OCI-LY7 (cell line): ENCODE results near the gene DENND4A. TPM values are rescaled to one million over a fixed set of nuclear protein-coding genes. Genes with fewer than 3 reads are reported as not detected.

Source experiments
- Bru-seq: library from RNA; stranded (reverse); fragments of 400-500 nt; gene quantifications from one replicate; lab custom pipeline; 2021; lab: Mats Ljungman, UMichigan
- BruChase-seq, 2 experiments: library from RNA; stranded (reverse); fragments of 400-500 nt; gene quantifications; one replicate each; lab custom pipeline; 2021; lab: Mats Ljungman, UMichigan
- BruUV-seq: library from RNA; stranded (reverse); fragments of 400-500 nt; replicated peaks from 2 replicates; lab custom pipeline; 2021; lab: Mats Ljungman, UMichigan
- CTCF ChIA-PET: fragments of 300-600 bp; sonication (Branson Sonifier 250); formaldehyde crosslinking; loops from one replicate; lab custom pipeline; 2022; ENCODE audit warnings: antibody characterized with exemption; ENCODE audit not compliant: unreplicated experiment; lab: Charles Lee
- POLR2A ChIA-PET: fragments of 300-600 bp; sonication (Branson Sonifier 250); formaldehyde crosslinking; loops from one replicate; lab custom pipeline; 2022; ENCODE audit warnings: antibody characterized with exemption; lab: Charles Lee
- DNase-seq: peaks from one replicate; pipeline ENCODE4 v3.0.0-alpha.2; 2015; ENCODE audit warnings: low spot score
- H2AFZ ChIP-seq: fragments of 200-600 bp; sonication (generic), shearing (Covaris generic); 2 replicates; pipeline ENCODE4 v1.6.1; 2014; ENCODE audit warnings: mild to moderate bottlenecking, antibody characterized with exemption, low read length, moderate library complexity
- H3K27ac ChIP-seq: fragments of 200-600 bp; sonication (generic); 2 replicates; pipeline ENCODE4 v1.5.1; 2014; ENCODE audit warnings: mixed run types, low read depth, mild to moderate bottlenecking, moderate library complexity, low read length, inconsistent platforms; ENCODE audit not compliant: poor library complexity, severe bottlenecking
- H3K36me3 ChIP-seq: fragments of 200-600 bp; sonication (generic); 2 replicates; pipeline ENCODE4 v1.6.1; 2014; ENCODE audit warnings: mild to moderate bottlenecking, antibody characterized with exemption, low read length, moderate library complexity, mixed read lengths; ENCODE audit not compliant: insufficient read depth
- H3K4me1 ChIP-seq: fragments of 200-600 bp; sonication (generic); 2 replicates; pipeline ENCODE4 v1.5.1; 2014; ENCODE audit warnings: mild to moderate bottlenecking, low read length; ENCODE audit not compliant: insufficient read depth, poor library complexity, severe bottlenecking
- H3K4me2 ChIP-seq: fragments of 200-600 bp; sonication (generic); 2 replicates; pipeline ENCODE4 v1.6.1; 2014; ENCODE audit warnings: mild to moderate bottlenecking, low read length
- H3K4me3 ChIP-seq: fragments of 200-600 bp; sonication (generic); 2 replicates; pipeline ENCODE4 v1.5.1; 2014; ENCODE audit warnings: mild to moderate bottlenecking, low read depth, low read length; ENCODE audit not compliant: poor library complexity, severe bottlenecking
- H3K79me2 ChIP-seq: fragments of 200-600 bp; sonication (generic); 2 replicates; pipeline ENCODE4 v1.6.1; 2016; ENCODE audit warnings: low read depth, mild to moderate bottlenecking, low read length, moderate library complexity, mixed read lengths; ENCODE audit not compliant: insufficient read depth
- H3K9me2 ChIP-seq: fragments of 200-600 bp; sonication (generic); 2 replicates; pipeline ENCODE4 v1.6.1; 2016; ENCODE audit warnings: mild to moderate bottlenecking, low read length, mixed read lengths; ENCODE audit not compliant: insufficient read depth
- H3K9me3 ChIP-seq: fragments of 200-600 bp; sonication (generic); 2 replicates; pipeline ENCODE4 v1.6.1; 2014; ENCODE audit warnings: mild to moderate bottlenecking, mixed run types, low read length, mixed read lengths
- H4K20me1 ChIP-seq: fragments of 200-600 bp; sonication (generic); 2 replicates; pipeline ENCODE4 v1.6.1; 2014; ENCODE audit warnings: mild to moderate bottlenecking, antibody characterized with exemption, low read length, moderate library complexity, mixed read lengths; ENCODE audit not compliant: insufficient read depth
- EZH2phosphoT487 ChIP-seq: fragments of 200-600 bp; sonication (generic); IDR thresholded peaks from 2 replicates; pipeline ENCODE4 v1.6.1; 2018; ENCODE audit warnings: low read depth, borderline replicate concordance, mild to moderate bottlenecking, mixed run types, antibody characterized with exemption, low read length, moderate library complexity, mixed read lengths
- intact Hi-C: fragments of 100-400 bp; cut with micrococcal nuclease; formaldehyde crosslinking; loops from one replicate; pipeline ENCODE4 v1.10.0; 2022; ENCODE audit not compliant: unreplicated experiment
- long read RNA-seq: library from polyadenylated mRNA; stranded (forward); transcript quantifications from one replicate; pipeline ENCODE4 v2.0.0, GENCODE V29; 2022
- total RNA-seq, 2 experiments: library from RNA; depleted of rRNA in 1 of 2; stranded (reverse); fragments of >200 nt in 1 of 2; shearing (Covaris generic) in 1 of 2; gene quantifications; 2 replicates each; pipeline ENCODE4 v1.2.3, GENCODE V29; 2014 to 2022
- TF ChIP-seq, protein P1 (sequence below): fragments of 200-600 bp; sonication (generic); conservative IDR thresholded peaks from 2 replicates; pipeline ENCODE4 v1.5.1; 2014; ENCODE audit warnings: mild to moderate bottlenecking, antibody characterized with exemption, low read length, moderate library complexity, mixed read lengths

DENND4A gene
- total RNA-seq (2014; rRNA removed; shearing (Covaris generic)) (42.7 and 47.9 TPM in 2 replicates), total RNA-seq (2022) (86.5 and 96.3 TPM in 2 replicates), Bru-seq, nascent RNA (percentile 94 among the genes with signal in this experiment), BruChase-seq, experiment 1, labeled RNA remaining after a 6-hour chase (percentile 92 among the genes with signal in this experiment), BruChase-seq, experiment 2, labeled RNA remaining after a 2-hour chase (percentile 94 among the genes with signal in this experiment)
- long read RNA-seq, full-length matches to known transcripts: 5 of 41 reads
- long read RNA-seq, partial matches to known transcripts: 7 of 41 reads
- long read RNA-seq, other reads (novel, unspliced or antisense): 29 of 41 reads

- POLR2A ChIA-PET: interaction anchor here (0.6 to 3.2 kb wide), 15 partner anchors 9 to 1465 kb away, joined by 3 to 18 read pairs (median 4); no protein-coding TSS in a partner anchor
Measured at GRCh38 chr15:65792138-65792987, at the start of gene DENND4A. TSS of gene DENND4A (minus strand) at chr15:65792293. CDS start at chr15:65756450, 35,843 bp downstream.

DNA sequence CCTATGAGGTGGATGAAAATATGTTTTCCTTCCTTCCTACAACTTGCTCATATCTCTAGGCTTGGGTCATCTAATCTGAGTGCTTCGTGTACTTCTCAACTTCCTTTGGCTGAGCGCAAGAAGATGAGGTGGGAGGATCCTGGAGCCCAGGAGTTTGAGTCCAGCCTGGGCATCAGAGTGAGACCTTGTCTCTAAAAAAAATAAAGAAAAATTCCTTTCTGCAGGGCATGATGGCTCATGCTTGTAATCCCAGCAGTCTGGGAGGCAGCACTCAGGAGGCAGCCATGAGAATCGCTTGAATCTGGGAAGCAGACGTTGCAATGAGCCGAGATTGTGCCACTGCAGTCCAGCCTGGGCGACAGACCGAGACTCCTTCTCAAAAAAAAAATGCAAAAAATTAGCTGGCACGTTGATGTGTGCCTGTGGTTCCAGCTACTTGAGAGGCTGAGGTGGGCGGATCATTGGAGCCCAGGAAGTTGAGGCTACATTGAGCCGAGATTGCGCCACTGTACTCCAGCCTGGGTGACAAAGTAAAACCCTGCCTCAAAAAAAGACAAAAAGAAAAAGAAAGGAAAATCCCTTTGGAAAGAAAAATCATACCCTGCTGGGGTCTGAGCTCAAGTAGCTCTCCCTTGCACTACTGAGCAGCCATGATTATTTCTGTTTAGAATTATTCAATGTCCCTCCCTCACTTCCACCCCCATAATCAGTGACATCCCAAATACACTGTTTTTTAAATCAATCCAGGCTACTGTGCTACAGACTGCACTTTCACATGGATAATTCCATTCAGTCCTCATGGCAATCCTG lies 49.2 kb upstream of the DENND4A start:
- intact Hi-C loops: no loop called here
- H3K36me3 ChIP-seq: no peaks in the 10 kb centered on the region
- H3K27ac ChIP-seq: no peak overlapping the region
- H3K9me3 ChIP-seq: no peaks in the 10 kb centered on the region
- BruUV-seq: no TSS peak
- POLR2A ChIA-PET: interaction anchor here (0.7 to 1.6 kb wide), 2 partner anchors 28 to 261 kb away, joined by 3 read pairs; partner anchors contain the start of gene RAB11A
- H3K4me1 ChIP-seq: no peaks in the 10 kb centered on the region
- H3K4me2 ChIP-seq: no peak overlapping the region
- DNase-seq: no peak
- CTCF ChIA-PET: no interaction called here
- H2AFZ ChIP-seq: no peak overlapping the region
- H4K20me1 ChIP-seq: no peaks in the 10 kb centered on the region
- no peaks in the 10 kb centered on the region for H3K9me2 ChIP-seq
- H3K4me3 ChIP-seq: no peak overlapping the region
- H3K79me2 ChIP-seq: no peaks in the 10 kb centered on the region
- no peak for TF ChIP-seq EZH2phosphoT487
- TF ChIP-seq, protein P1, sequence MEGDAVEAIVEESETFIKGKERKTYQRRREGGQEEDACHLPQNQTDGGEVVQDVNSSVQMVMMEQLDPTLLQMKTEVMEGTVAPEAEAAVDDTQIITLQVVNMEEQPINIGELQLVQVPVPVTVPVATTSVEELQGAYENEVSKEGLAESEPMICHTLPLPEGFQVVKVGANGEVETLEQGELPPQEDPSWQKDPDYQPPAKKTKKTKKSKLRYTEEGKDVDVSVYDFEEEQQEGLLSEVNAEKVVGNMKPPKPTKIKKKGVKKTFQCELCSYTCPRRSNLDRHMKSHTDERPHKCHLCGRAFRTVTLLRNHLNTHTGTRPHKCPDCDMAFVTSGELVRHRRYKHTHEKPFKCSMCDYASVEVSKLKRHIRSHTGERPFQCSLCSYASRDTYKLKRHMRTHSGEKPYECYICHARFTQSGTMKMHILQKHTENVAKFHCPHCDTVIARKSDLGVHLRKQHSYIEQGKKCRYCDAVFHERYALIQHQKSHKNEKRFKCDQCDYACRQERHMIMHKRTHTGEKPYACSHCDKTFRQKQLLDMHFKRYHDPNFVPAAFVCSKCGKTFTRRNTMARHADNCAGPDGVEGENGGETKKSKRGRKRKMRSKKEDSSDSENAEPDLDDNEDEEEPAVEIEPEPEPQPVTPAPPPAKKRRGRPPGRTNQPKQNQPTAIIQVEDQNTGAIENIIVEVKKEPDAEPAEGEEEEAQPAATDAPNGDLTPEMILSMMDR: no peak

More at GRCh38 chr15:65792138-65792987, at the start of gene DENND4A:
- peaks cover 58% of the 10 kb centered on the region for H3K4me1 ChIP-seq
- intact Hi-C loops: loop anchor here (1.0 to 2.0 kb wide), 2 partner anchors 76 to 88 kb away; partner anchors contain the start of gene RAB11A
- H3K4me2 ChIP-seq: peak within 1 kb of the TSS; percentile 82
- no peaks in the 10 kb centered on the region for H3K9me3 ChIP-seq
- peak; percentile 98 for DNase-seq
- peak within 1 kb of the TSS; percentile 80 for H2AFZ ChIP-seq
- H3K36me3 ChIP-seq: peaks cover 4% of the 10 kb centered on the region; the same call in 1 of the 2 replicates
- no peak for TF ChIP-seq EZH2phosphoT487
- TF ChIP-seq, protein P1: no peak
- no peaks in the 10 kb centered on the region for H4K20me1 ChIP-seq
- H3K9me2 ChIP-seq: no peaks in the 10 kb centered on the region
- H3K27ac ChIP-seq: peak within 1 kb of the TSS; percentile 83
- H3K4me3 ChIP-seq: peak within 1 kb of the TSS; percentile 96
- CTCF ChIA-PET: no interaction called here
- BruUV-seq: TSS peak; percentile 97
- H3K79me2 ChIP-seq: peaks cover 60% of the 10 kb centered on the region
